OCI-LY3 (cell line): Measurements from ENCODE around the gene PELI1.

Experiments
- CTCF ChIP-seq: fragments of 200-600, 300-600 bp; sonication (generic); IDR thresholded peaks from 2 replicates; pipeline ENCODE4 v1.5.1; 2014; ENCODE audit warnings: antibody characterized with exemption, low read length, low read depth
- EZH2phosphoT487 ChIP-seq: fragments of 200-600 bp; shearing (Covaris generic); IDR thresholded peaks from 2 replicates; pipeline ENCODE4 v1.6.1; 2018; ENCODE audit warnings: antibody characterized with exemption, mixed run types, low read depth

GRCh38 chr2:64124571-64124970 is 19.6 kb downstream of the PELI1 start:
- no peak for TF ChIP-seq CTCF
- TF ChIP-seq EZH2phosphoT487 = no peak
